Smooth muscle cell of the brain vasculature (primary cell): Measurements from ENCODE around the gene MOGAT2.
"Not testable (repeated sequence)": the region's sequence is repeated elsewhere in the genome, so short reads cannot be mapped to it uniquely, and the experiment has no call there.

Experiments
- DNase-seq: peaks from one replicate; pipeline ENCODE4 v3.0.0-alpha.2; 2012; ENCODE audit warnings: low read depth, low spot score

MOGAT2 gene

GRCh38 chr11:75719340-75720239 lies 2.0 kb downstream of the MOGAT2 start:
- DNase-seq, result no peak

GRCh38 chr11:75720639-75721038 lies 3.0 kb downstream of the MOGAT2 start:
- no peak for DNase-seq

- DNase-seq, result no peak
Measured at GRCh38 chr11:75721852-75722668, 4.4 kb downstream of the MOGAT2 start.

- no peak for DNase-seq
Measured at GRCh38 chr11:75722669-75723042, 5.0 kb downstream of the MOGAT2 start.

- no peak for DNase-seq
Measured at GRCh38 chr11:75725547-75726320, 8.1 kb downstream of the MOGAT2 start.

GRCh38 chr11:75728992-75729391 lies 11.4 kb downstream of the MOGAT2 start:
- no peak for DNase-seq

GRCh38 chr11:75731095-75731494 lies 13.5 kb downstream of the MOGAT2 start:
- no peak for DNase-seq

- DNase-seq, result no peak
Measured at GRCh38 chr11:75733071-75733430, 15.4 kb downstream of the MOGAT2 start.

- DNase-seq, result no peak
Measured at GRCh38 chr11:75733431-75734107, 15.9 kb downstream of the MOGAT2 start.

GRCh38 chr11:75734491-75735180 lies 17.0 kb downstream of the MOGAT2 start:
- no peak for DNase-seq

- no peak for DNase-seq
Measured at GRCh38 chr11:75735181-75735845, 17.7 kb downstream of the MOGAT2 start.

GRCh38 chr11:75737314-75737713 lies 19.7 kb downstream of the MOGAT2 start:
- no peak for DNase-seq

GRCh38 chr11:75740681-75741080 lies 23.0 kb downstream of the MOGAT2 start:
- DNase-seq, result no peak

GRCh38 chr11:75743159-75743558 lies 25.5 kb downstream of the MOGAT2 start:
- not testable (repeated sequence) for DNase-seq

- no peak for DNase-seq
Measured at GRCh38 chr11:75743711-75744563, 26.3 kb downstream of the MOGAT2 start.

GRCh38 chr11:75745807-75746206 lies 28.2 kb downstream of the MOGAT2 start:
- DNase-seq, result no peak

- DNase-seq, result not testable (repeated sequence)
Measured at GRCh38 chr11:75748729-75749273, 31.2 kb downstream of the MOGAT2 start.

- not testable (repeated sequence) for DNase-seq
Measured at GRCh38 chr11:75754933-75755332, 37.3 kb downstream of the MOGAT2 start.

- no peak for DNase-seq
Measured at GRCh38 chr11:75757651-75758050, 40.0 kb downstream of the MOGAT2 start.
